ENCODE measurements around the gene KLHL12. TPM values are rescaled to one million over a fixed set of nuclear protein-coding genes. Genes with fewer than 3 reads are reported as not detected.

Gene KLHL12
- total RNA-seq, 1 donor from 2014 or later: 34.1 TPM

DNA sequence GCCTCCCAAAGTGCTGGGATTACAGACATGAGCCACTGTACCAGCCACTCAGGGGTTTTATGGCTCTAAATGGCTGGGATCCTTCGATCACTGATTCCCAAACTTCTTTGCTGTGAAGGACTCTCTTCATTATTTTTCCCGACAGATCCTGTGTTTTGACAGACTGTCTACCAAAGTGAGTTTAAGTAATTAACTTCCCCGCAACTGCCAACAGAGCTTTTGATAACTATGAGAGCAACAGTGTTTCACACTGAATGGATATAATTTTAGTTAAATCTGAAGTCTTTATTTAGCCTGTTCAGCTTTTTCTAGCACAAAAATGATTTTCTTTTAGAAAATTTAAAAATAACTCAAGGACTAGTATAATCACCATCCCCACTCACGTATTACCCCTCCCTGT, 25.5 kb downstream of the KLHL12 start:
- no peaks in the 10 kb centered on the region for H3K9me3 Mint-ChIP-seq (ENCODE audit: low read depth)
- H3K4me3 Mint-ChIP-seq (ENCODE audit: low read depth): no peak overlapping the region
- H3K4me1 Mint-ChIP-seq (ENCODE audit: low read depth): peaks cover 3% of the 10 kb centered on the region
- no peaks in the 10 kb centered on the region for H3K27me3 Mint-ChIP-seq
- no peak for DNase-seq (ENCODE audit: low spot score, unreplicated experiment)
- H3K36me3 Mint-ChIP-seq (ENCODE audit: insufficient read depth): peaks cover 10% of the 10 kb centered on the region
- H3K27ac Mint-ChIP-seq: no peak overlapping the region
- no peak for TF ChIP-seq CTCF (IDR thresholded peaks at IDR 0.05; ENCODE audit: unreplicated experiment)

GRCh38 chr1:202892501-202892900, 34.5 kb downstream of the KLHL12 start:
- no peak overlapping the region for H3K27ac Mint-ChIP-seq
- H3K27me3 Mint-ChIP-seq: no peaks in the 10 kb centered on the region
- H3K36me3 Mint-ChIP-seq (ENCODE audit: insufficient read depth): peaks cover 7% of the 10 kb centered on the region
- no peaks in the 10 kb centered on the region for H3K9me3 Mint-ChIP-seq (ENCODE audit: low read depth)
- DNase-seq (ENCODE audit: low spot score, unreplicated experiment): no peak
- no peak for TF ChIP-seq CTCF (IDR thresholded peaks at IDR 0.05; ENCODE audit: unreplicated experiment)
- peaks cover 10% of the 10 kb centered on the region for H3K4me1 Mint-ChIP-seq (ENCODE audit: low read depth)
- no peak overlapping the region for H3K4me3 Mint-ChIP-seq (ENCODE audit: low read depth)

GRCh38 chr1:202890392-202890791, 36.6 kb downstream of the KLHL12 start:
- TF ChIP-seq CTCF (IDR thresholded peaks at IDR 0.05; ENCODE audit: unreplicated experiment): no peak
- no peak overlapping the region for H3K27ac Mint-ChIP-seq
- no peak for DNase-seq (ENCODE audit: low spot score, unreplicated experiment)
- H3K27me3 Mint-ChIP-seq: no peaks in the 10 kb centered on the region
- H3K36me3 Mint-ChIP-seq (ENCODE audit: insufficient read depth): peaks cover 6% of the 10 kb centered on the region
- H3K4me1 Mint-ChIP-seq (ENCODE audit: low read depth): peaks cover 11% of the 10 kb centered on the region
- H3K4me3 Mint-ChIP-seq (ENCODE audit: low read depth): no peak overlapping the region
- no peaks in the 10 kb centered on the region for H3K9me3 Mint-ChIP-seq (ENCODE audit: low read depth)

GRCh38 chr1:202888531-202889360, 38.3 kb downstream of the KLHL12 start, which contains the start of gene RABIF:
TSS of gene RABIF (minus strand) at chr1:202889149. CDS start at chr1:202889098, 51 bp downstream.
- Mint-ChIP-seq H3K9me3 (ENCODE audit: low read depth) (no peaks in the 10 kb centered on the region), H3K27ac (peak within 1 kb of the TSS; percentile 97), H3K36me3 (ENCODE audit: insufficient read depth) (peaks cover 2% of the 10 kb centered on the region), H3K4me1 (ENCODE audit: low read depth) (peaks cover 11% of the 10 kb centered on the region), H3K4me3 (ENCODE audit: low read depth) (peak within 1 kb of the TSS; percentile 92), H3K27me3 (no peaks in the 10 kb centered on the region)
- TF ChIP-seq CTCF (IDR thresholded peaks at IDR 0.05; ENCODE audit: unreplicated experiment): peak; percentile 23
- peak; percentile 86 for DNase-seq (ENCODE audit: low spot score, unreplicated experiment)

DNA sequence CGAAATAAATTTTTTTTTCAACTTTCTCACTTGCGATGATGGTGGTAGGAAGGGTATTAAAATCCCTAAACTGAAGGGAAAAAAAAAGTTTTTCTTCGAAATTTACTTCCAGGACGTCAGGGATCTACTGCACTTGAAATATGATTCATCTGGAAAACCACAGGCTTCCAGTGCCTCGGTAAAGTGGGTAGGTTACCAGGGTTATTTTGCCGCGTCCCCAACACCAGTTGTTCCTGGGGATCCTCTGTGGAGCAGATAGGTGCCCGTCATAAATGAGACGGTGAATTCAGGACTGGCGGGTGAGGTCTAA, 38.9 kb downstream of the KLHL12 start:
- peaks cover 2% of the 10 kb centered on the region for H3K36me3 Mint-ChIP-seq (ENCODE audit: insufficient read depth)
- H3K27ac Mint-ChIP-seq: peak overlapping the region; percentile 97
- H3K9me3 Mint-ChIP-seq (ENCODE audit: low read depth): no peaks in the 10 kb centered on the region
- TF ChIP-seq CTCF (IDR thresholded peaks at IDR 0.05; ENCODE audit: unreplicated experiment): no peak
- H3K4me1 Mint-ChIP-seq (ENCODE audit: low read depth): peaks cover 11% of the 10 kb centered on the region
- no peaks in the 10 kb centered on the region for H3K27me3 Mint-ChIP-seq
- no peak for DNase-seq (ENCODE audit: low spot score, unreplicated experiment)
- peak overlapping the region; percentile 92 for H3K4me3 Mint-ChIP-seq (ENCODE audit: low read depth)
